ENCODE results near the gene RRP9.

GRCh38 chr3:51904034-51904823 lies 37.5 kb downstream of the RRP9 start:
- no peak for TF ChIP-seq CTCF (IDR thresholded peaks at IDR 0.05)
- no peak for TF ChIP-seq MLX (CRISPR knock-in tag; IDR thresholded peaks at IDR 0.05)
- no peak for TF ChIP-seq TCF7 (CRISPR knock-in tag; IDR thresholded peaks at IDR 0.05; ENCODE audit: low read depth)
- no peak for TF ChIP-seq MAX (CRISPR knock-in tag; IDR thresholded peaks at IDR 0.05)
- TF ChIP-seq SMAD4 (CRISPR knock-in tag; IDR thresholded peaks at IDR 0.05), result no peak
- no peak for TF ChIP-seq ZNF425 (CRISPR knock-in tag; conservative IDR thresholded peaks at IDR 0.05)
- no peak for TF ChIP-seq AR (CRISPR knock-in tag; IDR thresholded peaks at IDR 0.05)

Measured in WTC11 (cell line).